ENCODE data around the gene KLF17.
"Not testable (repeated sequence)": the region's sequence is repeated elsewhere in the genome, so short reads cannot be mapped to it uniquely, and the experiment has no call there.

The KLF17 gene

DNA sequence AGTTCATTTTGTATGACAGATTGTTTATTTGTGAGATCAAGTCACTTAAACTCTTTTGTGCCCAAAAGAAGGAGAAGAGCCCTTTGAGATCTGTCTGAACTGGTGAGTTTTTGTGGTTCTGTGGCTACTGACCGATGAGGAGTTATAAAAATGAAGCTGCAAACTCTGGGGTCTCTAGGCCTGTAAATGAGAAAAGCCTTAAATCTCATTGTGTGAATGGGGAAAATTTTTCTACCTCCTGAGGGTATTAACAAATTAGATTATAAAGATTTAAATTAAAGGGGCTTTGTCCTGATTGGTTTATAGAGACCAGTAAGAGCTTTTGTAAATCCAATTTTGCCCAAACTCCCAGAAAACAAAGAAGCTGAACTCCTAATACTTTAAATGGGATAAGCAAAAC is 9.7 kb upstream of the KLF17 start:
- no peak for DNase-seq (ENCODE audit: low read depth in 2 of 2)

DNA sequence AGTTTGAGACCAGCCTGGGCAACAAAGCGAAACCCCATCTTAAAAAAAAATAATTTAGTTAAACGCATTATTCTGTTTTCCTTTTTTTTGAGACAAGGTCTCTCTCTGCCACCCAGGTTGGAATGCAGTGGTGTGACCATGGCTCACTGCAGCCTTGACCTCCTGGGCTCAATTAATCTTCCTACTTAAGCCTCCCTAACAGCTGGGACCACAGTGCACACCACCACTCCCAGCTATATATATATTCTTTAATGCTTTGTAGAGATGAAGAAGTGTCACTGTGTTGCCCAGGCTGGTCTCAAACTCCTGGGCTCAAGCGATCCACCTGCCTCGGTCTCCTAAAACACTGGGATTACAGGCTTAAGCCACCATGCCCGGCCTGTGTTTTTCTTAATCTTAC is 7.7 kb upstream of the KLF17 start:
- DNase-seq (ENCODE audit: low read depth in 2 of 2), result no peak

DNA sequence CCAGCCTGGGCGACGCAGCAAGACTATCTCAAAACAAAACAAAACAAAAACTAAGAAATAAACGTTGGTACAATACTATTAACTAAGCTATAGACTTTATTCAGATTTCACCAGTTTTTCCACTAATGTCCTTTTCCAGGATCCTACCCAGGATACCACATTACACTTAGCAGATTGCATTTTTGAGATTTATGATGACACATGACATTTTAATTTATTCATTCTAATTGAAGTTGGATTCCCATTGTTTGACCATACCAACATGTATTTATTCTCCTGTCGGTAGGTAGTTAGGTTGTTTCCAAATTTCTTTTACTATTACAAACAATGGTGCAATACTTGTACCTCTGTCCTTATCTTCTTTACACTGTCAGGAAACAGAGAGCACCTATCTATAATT is 6.8 kb upstream of the KLF17 start:
- no peak for DNase-seq (ENCODE audit: low read depth in 2 of 2)

DNA sequence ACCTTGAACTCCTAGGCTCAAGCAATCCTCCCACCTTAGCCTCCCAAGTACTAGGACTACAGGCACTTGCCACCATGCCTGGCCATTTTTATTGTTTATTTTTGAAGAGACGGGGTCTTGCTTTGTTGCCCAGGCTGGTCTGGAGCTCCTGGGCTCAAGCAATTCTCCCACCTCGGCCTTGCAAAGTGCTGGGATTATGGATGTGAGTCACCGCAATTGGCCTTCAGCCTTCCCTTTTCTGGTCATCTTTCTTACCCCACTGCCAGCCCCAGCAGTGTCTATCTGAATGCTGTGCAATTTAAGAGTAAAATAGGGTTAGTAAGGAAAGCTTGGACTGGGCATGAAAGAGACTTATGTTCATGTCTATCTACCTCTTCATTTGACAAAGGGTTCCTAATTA is 6.1 kb upstream of the KLF17 start:
- DNase-seq (ENCODE audit: low read depth in 2 of 2), result no peak

DNA sequence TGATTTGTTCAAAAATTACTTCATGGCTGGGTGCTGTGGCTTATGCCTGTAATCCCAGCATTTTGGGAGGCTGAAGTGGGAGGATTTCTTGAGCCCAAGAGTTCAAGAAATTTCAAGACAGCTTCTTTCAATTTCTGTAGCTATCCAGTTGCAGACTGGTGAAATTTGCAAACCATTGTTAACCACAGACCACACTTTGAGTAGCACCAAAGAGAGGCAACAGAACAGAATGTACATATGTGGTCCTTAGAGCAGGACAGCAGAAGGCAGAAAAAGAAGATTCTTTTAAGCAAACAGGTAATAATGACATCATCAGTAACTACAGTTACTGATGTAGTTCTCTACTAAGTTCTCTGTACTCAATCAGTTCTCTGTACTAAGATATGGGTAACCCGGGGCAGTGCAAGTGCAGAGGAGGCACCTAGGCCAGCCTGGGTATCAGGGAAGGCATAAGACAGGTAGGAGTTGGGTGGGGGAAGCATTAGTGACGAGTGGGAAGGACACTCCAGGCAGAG is 5.5 kb upstream of the KLF17 start:
- DNase-seq (ENCODE audit: low read depth in 2 of 2), result no peak

DNA sequence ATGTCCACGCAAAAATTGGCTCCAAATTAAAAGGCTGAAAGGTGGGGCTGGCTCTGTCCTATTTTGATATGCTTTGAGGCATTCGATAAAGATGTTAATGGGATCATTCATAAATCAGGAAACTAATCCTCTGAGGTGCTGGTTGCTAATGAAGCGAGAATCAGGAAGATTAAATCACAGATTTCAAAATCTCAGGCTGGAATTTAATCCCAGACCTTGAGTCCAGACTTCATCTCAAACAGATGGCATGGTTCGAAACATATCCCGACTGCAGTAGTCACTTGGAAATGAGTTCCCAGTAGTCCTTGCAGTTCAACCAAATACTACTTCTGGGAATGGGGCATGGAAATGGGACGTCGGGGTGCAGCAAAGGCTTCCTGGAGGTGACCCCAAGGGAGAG is 4.5 kb upstream of the KLF17 start:
- no peak for DNase-seq (ENCODE audit: low read depth in 2 of 2)

DNA sequence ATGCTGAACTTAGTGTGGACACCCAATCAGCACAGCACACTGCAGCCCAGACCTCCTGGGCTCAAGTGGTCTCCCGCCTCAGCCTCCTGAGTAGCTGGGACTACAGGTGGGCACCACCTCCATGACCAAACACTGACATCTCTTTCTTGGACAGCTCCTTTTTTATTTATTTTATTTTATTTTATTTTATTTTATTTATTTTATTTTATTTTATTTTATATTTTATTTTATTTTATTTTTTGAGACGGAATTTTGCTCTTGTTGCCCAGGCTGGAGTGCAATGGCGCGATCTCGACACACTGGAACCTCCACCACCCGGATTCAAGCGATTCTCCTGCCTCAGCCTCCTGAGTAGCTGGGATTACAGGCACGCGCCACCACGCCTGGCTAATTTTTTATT is 1.3 kb upstream of the KLF17 start:
- not testable (repeated sequence) for DNase-seq (ENCODE audit: low read depth in 2 of 2)

DNA sequence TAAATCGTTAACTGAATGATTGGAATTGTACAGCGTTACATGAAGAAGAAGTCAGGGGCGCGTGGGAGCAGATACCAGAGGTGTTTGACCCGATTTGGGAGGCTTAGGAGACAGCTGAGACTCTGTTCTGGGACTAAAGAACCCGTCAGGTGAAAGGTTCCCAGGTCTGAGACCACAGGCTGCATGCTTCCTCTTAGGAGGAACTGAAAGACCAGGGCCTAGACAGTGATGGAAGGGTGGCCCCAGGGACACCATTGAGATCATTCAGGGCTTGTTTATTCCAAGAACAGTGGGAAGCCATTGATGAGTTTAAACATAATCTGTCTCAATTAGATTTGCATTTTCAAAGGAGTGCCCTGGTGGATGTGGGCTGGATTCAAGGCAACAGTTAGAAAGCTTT is 904 bp downstream of the KLF17 start:
- no peak for DNase-seq (ENCODE audit: low read depth in 2 of 2)

DNA sequence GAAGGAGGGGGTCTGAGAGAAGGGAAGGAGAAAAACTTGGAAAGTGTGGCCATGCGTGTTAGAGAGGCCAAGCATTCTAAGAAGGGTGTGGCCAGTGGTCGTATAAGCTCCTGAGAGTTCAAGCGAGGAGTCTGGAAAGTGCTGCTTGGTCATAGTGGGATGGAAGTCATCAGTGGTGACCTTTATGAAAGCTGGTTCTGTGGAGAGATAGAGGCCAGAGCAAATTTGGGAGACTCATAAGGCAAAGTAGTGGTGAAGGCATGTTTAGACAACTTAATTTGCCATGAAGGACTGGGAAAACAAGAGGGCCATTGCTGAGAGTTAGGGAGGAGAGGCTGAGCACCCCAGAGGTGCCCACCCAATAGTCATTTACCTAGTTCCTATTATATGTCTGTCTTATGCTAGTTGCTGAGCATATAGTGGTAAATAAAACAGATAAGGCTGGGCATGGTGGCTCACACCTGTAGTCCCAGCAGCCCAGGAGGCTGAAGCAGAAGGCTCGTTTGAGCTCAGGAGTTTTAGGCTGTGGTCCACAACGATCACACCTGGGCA is 1.9 kb downstream of the KLF17 start:
- no peak for DNase-seq (ENCODE audit: low read depth in 2 of 2)

DNA sequence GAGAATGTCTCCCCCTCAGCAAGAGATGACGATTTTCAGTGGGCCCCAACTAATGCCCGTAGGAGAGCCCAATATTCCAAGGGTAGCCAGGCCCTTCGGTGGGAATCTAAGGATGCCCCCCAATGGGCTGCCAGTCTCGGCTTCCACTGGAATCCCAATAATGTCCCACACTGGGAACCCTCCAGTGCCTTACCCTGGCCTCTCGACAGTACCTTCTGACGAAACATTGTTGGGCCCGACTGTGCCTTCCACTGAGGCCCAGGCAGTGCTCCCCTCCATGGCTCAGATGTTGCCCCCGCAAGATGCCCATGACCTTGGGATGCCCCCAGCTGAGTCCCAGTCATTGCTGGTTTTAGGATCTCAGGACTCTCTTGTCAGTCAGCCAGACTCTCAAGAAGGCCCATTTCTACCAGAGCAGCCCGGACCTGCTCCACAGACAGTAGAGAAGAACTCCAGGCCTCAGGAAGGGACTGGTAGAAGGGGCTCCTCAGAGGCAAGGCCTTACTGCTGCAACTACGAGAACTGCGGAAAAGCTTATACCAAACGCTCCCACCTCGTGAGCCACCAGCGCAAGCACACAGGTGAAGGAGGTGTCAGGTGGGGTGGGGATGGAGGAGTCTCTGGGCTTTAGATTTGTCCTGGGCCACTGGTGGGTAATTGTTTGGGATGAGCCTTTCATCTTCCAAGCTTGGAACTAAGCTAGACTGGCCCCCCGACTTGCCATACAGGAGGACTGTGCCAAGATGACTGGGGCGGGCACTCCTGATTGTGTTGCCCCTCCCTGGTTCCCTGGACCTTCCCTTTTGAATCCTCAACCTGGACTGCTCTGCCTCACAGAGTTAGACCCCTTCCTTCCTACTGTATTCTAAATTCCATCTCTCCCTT is 11.2 kb downstream of the KLF17 start:
- no peak for DNase-seq (ENCODE audit: low read depth in 2 of 2)

DNA sequence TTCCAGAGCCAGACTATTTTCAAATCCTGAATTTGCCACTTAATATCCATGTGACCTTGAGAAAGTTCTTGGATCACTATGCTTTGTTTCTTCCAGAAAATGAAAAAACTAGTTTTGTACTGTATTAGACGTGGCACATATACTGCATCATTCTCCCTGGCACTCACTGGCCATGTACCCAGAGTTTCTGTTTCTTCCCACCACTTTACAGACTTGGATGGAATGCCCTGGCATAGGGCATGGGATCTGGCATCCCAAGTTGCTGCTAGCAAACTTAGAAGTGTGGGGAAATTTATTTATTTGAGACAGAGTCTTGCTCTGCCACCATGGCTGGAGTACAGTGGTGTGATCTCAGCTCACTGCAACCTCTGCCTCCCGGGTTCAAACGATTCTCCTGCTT is 12.8 kb downstream of the KLF17 start:
- no peak for DNase-seq (ENCODE audit: low read depth in 2 of 2)

DNA sequence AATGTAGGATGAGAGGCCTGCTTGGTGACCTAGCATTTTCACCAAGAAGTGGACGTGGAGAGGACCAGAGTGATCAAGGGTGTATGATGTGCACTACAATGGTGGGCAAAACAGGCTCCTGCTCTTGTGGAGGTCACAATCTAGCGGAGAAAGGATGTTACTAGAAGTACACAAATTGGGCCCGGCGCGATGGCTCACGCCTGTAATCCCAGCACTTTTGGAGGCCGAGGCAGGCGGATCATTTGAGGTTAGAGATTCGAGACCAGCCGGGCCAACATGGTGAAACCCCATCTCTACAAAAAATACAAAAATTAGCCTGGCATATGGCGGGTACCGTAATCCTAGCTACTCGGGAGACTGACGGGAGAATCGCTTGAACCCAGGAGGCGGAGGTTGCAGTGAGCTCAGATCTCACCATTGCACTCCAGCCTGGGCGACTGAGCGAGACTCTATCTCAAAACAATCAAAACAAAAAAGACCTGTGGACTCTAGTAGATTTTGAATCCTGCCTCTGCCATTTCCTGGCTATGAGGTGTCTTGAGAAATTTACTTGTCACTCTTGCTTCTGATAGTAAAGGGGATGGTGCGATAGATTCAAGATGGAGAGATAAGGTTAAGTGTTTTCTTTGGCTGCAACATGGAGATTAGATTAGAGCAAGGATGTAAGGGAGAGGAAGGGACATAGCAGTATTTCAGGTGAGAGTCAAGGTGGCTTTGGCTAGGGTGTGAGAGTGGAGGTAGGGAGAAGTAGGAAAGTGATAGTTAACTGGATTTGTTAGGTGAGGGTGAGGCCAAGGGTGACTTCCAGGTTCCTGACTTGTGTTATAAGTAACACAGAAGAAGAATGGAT is 15.7 kb downstream of the KLF17 start:
- DNase-seq (ENCODE audit: low read depth in 2 of 2), result no peak

DNA sequence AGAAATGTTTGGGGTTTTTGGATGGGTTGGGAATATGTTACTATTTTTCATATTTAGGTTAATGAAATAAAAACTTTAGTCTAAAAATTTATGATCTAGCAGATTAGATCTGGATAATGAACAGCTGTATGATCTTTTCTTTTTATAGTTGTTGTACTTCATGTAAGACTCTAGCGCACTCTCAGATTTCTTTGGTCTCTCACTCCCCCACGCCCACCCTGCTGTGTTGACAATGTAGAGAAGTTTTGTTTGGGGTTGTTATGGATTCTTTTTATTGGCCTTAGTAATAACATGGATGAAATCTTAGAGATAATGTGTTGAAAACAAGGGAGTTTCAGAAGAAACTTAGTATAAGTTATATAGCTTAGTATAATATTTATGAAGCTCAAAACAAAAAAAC is 17.3 kb downstream of the KLF17 start:
- DNase-seq (ENCODE audit: low read depth in 2 of 2), result no peak

DNA sequence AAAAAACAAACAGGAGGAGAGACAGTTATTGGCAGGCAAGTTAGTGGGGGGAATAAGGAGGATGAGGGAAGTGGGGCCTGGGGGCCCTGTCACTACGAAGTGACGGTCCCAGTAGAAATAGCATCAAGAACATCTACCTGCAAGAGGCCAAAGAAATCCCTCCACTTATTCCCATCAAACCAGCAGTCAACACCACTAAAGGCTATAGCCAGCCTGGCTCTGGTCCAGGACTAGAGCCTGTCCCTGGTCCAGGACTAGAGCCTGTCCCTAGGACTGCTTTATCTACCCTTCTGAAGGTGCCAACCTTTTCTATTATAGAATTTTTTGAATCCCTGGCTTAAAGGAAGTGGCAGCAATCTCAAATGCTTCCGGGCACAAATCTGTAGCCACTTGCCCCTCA is 19.6 kb downstream of the KLF17 start:
- no peak for DNase-seq (ENCODE audit: low read depth in 2 of 2)

DNA sequence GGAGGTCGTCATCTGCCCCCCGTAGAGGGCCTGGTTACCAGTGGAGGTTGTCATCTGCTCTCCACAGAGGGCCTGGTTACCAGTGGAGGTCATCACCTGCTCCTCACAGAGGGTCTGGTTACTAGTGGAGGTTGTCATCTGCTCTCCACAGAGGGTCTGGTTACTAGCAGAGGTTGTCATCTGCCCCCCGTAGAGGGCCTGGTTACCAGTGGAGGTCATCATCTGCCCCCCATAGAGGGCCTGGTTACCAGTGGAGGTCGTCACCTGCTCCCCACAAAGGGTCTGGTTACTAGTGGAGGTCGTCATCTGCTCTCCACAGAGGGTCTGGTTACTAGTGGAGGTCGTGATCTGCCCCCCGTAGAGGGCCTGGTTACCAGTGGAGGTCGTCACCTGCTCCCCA is 20.9 kb downstream of the KLF17 start:
- not testable (repeated sequence) for DNase-seq (ENCODE audit: low read depth in 2 of 2)

DNA sequence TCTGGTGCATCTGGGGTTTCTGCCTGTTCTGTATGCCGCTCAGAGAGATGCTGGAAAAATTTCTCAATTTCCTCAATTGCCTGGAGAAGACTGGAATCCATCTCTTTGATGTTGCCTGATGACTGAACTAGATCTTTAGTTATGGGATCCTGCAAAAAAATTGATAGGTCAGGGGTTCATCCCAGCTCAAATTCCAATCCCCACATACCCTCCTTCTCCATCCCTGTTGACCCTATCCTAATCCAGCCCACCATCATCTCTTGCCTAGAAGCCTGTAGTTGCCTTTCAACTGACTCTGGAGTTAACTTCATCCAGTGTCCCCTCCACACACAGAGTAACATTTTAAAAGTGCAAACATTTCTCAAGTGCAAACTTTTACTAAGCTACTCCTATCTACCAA is 22.9 kb downstream of the KLF17 start, which contains the start of gene KLF18:
Gene KLF18, minus strand, starts transcription at position 101 of the 400 bp plus-strand sequence. Its CDS starts 0 bp downstream, at position 101.
- DNase-seq (ENCODE audit: low read depth in 2 of 2), result no peak

DNA sequence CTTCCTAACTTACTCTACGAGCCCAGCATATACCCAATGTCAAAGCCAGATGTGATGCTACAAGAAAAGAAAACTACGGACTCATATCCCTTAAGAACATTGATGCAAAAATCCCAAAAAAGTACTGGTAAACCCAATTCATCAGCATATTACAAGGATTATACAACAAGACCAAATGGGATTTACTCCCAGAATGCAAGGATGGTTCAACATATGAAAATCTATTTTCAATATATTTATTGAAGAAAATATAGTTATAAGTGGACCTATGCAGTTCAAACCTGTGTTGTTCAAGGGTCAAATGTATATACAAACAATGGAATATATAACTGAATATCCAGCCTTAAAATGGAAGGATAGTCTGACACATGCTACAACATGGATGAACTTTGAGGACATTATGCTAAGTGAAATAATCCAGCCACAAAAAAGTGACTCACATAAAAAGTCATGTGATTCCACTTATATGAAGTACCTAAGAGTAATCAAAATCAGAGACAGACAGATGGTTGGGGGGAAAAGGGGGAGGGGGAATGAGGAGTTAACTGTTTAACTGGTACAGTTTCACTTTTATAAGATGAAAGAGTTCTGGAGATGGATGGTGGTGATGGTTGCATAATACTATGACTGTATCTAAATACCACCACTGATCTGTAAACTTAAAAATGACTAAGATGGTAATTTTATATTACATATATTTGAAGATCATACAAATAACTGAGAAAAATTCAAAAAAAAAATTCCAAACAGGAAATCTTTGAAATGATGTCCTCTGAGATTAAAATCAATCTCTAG is 26.5 kb downstream of the KLF17 start:
- no peak for DNase-seq (ENCODE audit: low read depth in 2 of 2)

DNA sequence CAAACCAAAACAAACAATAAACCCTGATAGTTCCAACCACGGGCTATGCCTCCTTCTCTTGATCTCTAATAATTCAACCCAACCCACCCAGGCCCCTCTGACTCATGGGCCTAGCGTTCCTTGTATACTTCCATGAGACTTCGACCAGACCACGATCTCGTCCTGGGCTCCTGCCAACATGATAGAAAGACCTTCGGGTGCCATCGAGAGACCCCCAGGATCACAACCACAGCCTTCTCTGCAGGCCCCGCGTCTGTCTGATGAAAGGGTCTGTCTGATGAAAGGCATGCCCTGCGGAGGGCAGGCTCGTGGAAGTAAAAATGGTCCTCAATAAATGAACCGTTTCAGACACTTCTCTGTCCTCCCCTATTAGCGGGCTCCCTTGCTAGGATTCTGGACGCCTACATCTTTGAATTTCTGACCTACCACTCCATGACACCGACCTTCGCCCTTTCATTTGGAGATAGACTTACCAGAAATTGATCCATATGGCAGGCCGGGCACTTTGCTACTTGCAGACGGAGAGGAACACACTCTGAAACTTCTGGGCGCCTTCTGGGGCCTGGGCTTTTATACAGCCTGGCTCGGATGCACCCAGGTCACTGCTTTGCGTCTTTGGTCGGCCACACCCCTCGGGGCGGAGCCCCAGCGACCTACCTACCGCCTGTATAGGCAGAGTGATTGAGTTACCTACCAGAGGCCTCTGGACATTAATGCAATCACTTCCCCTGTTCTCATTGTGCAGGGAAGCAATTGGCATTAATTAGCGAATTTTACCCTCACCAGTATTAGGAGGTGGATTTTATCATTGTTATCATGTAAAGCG is 28.1 kb downstream of the KLF17 start:
- no peak for DNase-seq (ENCODE audit: low read depth in 2 of 2)

DNA sequence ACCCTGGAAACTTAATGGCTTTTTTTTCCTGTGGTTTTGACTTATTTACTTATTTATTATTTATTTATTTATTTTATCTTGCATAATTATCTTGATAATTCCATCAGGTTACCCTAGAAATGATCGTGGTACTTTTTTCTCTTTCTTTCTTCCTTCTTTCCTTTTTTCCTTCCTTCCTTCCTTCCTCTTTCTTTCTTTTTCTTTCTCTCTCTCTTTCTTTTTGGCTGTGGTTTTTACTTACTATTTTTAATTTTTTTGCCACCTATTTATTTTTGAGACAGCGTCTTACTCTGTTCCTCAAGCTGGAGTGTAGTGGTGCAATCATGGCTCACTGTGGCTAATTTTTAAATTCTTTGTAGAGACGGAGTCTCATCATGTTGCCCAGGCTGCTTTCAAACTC is 29.0 kb downstream of the KLF17 start:
- no peak for DNase-seq (ENCODE audit: low read depth in 2 of 2)

DNA sequence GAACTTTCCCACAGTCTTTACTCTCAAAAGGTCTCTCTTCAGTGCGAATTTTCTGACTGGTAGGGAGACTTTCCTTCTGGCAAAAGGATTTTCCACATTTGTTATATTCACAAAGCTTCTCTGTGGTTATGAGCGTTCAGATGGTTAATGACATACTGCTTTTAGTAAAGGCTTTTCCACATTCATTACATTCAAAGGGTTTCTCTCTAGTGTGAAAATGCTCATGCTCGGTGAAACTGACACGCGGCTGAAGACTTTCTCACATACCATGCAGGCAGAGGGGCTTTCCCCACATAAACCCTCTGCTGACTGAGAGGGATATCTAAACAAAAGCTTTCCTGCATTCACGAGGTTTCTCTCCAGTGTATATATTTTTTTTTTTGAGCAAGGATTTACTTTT is 32.7 kb downstream of the KLF17 start:
- DNase-seq (ENCODE audit: low read depth in 2 of 2), result no peak

DNA sequence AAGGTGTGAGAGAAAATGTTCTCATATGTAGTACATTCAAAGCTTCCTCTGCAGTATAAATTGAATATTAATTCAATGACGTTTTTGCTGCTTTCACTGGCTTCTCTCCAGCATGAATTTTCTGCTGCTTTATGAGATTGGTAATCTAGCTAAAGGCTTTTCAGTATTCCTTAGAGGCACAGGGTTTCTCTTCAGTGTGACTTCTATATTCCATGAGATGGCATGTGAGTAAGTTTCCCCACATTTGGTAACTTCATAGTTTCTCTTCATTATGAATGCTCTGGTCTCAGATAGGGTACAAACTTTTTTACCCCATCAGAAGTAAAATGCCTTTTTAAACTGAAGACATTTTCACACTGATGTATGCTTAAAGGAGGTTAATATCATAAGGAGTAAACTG is 33.2 kb downstream of the KLF17 start:
- no peak for DNase-seq (ENCODE audit: low read depth in 2 of 2)
